Testis (tissue), 3 donors: ENCODE data around the gene USP2. TPM values are rescaled to one million over a fixed set of nuclear protein-coding genes. Genes with fewer than 3 reads are reported as not detected.

Experiments used
- DNase-seq: peaks from one replicate; pipeline ENCODE4 v3.0.0-alpha.2; 2019
- H3K27ac ChIP-seq, 2 donors: fragments of 200-600 bp; sonication (generic); one replicate each; pipeline ENCODE4 v1.5.1; 2019
- H3K27me3 ChIP-seq: fragments of 200-600 bp; sonication (generic); one replicate; pipeline ENCODE4 v1.5.1; 2019
- H3K36me3 ChIP-seq: fragments of 200-600 bp; sonication (generic); one replicate; pipeline ENCODE4 v1.5.1; 2017; ENCODE audit warnings: low read depth; ENCODE audit errors: missing control alignments
- H3K4me1 ChIP-seq: fragments of 200-600 bp; sonication (generic); one replicate; pipeline ENCODE4 v1.5.1; 2019
- H3K4me3 ChIP-seq, 2 donors: fragments of 200-600 bp; sonication (generic); one replicate each; pipeline ENCODE4 v1.5.1; 2017 to 2019
- H3K9me3 ChIP-seq: fragments of 200-600 bp; sonication (generic); one replicate; pipeline ENCODE4 v1.5.1; 2017
- CTCF ChIP-seq, 3 experiments: fragments of 450-650 bp in 2 of 3; fragments of 200-600 bp in 1 of 3; sonication (generic) in 1 of 3; IDR thresholded peaks; one replicate each; pipeline ENCODE4 v1.5.1; 2016 to 2019; ENCODE audit warnings: antibody characterized with exemption in 3 of 3, mild to moderate bottlenecking in 2 of 3, moderate library complexity in 1 of 3
- POLR2A ChIP-seq: fragments of 450-650 bp; IDR thresholded peaks from one replicate; pipeline ENCODE4 v1.6.1; 2017; ENCODE audit warnings: antibody characterized with exemption, mild to moderate bottlenecking, moderate library complexity
- WGBS, 2 donors: methylation state at CpG; one replicate each; pipeline ENCODE4 v1.1.5; 2018; 5-methylcytosine and 5-hydroxymethylcytosine counted together
- intact Hi-C: fragments of 100-400 bp; cut with DNase I; formaldehyde crosslinking; loops from one replicate; pipeline ENCODE4 v1.15.1; 2023; ENCODE audit warnings: low total_unique reads
- polyA plus RNA-seq: library from polyadenylated mRNA; stranded (reverse); fragments of 350-450 nt; fragmentation: Illumina TruSeq; extraction: RNeasy Lipid Tissue Mini Kit (QIAGEN cat#74804); gene quantifications from one replicate; pipeline ENCODE4 v1.2.3, GENCODE V29; 2014; ENCODE audit warnings: low read depth, low replicate concordance; ENCODE audit not compliant: insufficient read depth
- total RNA-seq, 2 donors: library from RNA; depleted of rRNA; stranded (reverse); fragments of >200 nt; gene quantifications; one replicate each; pipeline ENCODE4 v1.2.3, GENCODE V29; 2016

The USP2 gene
- total and polyA plus RNA-seq, 3 donors from 2014 or later = 41.2 to 168 (median 100) TPM

- Histone ChIP-seq H3K36me3 (no peaks in the 10 kb centered on the region), H3K4me1 (peaks cover 32% of the 10 kb centered on the region), H3K27ac (no peak overlapping the region)
Observed at GRCh38 chr11:119338965-119339588, 42.4 kb downstream of the USP2 start.

DNA sequence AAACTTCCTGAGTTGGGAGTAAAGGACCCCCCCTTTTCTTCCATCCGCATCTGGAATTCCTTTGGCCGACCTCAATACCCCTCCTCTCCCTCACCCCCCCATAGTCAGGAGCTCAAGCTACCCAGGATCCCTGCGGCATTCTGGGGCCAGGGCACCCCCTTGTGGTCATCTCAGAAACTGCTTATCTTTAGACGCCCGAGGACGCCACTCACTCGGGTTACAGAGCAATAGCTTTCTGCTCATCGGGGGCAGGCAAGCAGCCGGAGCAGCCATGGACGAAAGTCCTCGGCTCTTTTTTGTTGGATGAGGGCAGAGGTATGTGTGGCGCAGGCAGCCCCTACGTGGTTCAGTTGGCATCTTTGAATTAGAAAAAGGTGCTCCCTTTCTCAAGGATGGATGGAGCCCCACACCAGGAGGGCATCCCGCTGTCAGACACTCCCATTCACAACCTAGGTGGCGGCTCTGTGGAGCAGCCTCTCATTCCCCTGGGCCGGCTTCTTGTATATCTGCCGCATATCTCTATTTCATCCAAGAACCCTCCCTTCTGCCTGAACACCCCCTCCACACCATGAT lies 43.1 kb downstream of the USP2 start:
- H3K4me3 ChIP-seq = no peak overlapping the region
- 19 to 21% methylated on average over 17 of the region's 17 CpGs for WGBS, 2 donors
- peak; percentile 61 to 83 (median 82) for TF ChIP-seq CTCF (IDR thresholded peaks at IDR 0.05)
- TF ChIP-seq POLR2A = no peak
- H3K9me3 ChIP-seq = no peaks in the 10 kb centered on the region
- H3K27ac ChIP-seq = no peak overlapping the region
- peaks cover 32% of the 10 kb centered on the region for H3K4me1 ChIP-seq
- no peaks in the 10 kb centered on the region for H3K27me3 ChIP-seq
- H3K36me3 ChIP-seq = no peaks in the 10 kb centered on the region
- intact Hi-C loops = no loop called here
- DNase-seq = peak; percentile 85

More at GRCh38 chr11:119338965-119339588, 42.4 kb downstream of the USP2 start:
- intact Hi-C loops = no loop called here
- Histone ChIP-seq H3K4me3 (peak overlapping the region; percentile 50 to 58), H3K27me3 (no peaks in the 10 kb centered on the region), H3K9me3 (no peaks in the 10 kb centered on the region)
- DNase-seq = no peak
- no peak for TF ChIP-seq CTCF (IDR thresholded peaks at IDR 0.05)
- TF ChIP-seq POLR2A = no peak
- 37 to 46% methylated on average over 6 to 10 of the region's 11 CpGs for WGBS, 2 donors

DNA sequence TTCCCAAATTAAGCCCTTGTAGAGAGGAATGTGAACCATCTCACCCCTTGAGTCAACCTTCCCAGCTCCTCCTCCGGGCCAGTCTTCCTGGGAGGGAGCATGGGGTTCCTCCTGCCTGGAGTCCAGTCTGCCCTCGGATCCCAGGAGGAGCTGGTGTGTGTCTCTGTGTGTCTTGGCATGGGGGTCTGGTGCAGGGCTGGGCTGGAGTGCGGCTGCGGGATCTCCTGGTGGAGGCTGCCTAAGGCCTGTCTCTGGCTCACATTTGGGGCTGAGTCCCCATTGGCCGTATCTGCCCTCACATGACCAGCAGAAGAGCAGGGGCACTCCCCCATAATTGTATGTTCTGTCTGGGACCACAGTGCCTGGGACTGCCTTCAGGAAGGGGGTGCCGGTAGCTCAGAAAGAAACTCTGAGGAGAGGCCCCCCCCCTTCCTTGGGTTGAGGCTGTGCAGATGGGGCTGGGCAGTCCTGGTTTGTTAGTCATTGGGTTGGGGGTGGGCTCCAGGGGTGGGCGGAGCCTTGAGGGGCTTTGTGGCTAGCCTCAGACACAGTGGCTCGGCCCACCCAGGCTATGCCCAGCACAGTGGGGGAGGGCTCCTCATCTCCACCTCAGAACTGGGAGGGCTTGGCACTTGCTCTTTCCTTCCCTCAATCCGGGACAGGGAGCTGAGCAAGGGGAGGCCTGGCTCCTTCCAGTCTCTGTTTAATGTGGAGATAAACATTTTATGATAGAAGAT lies 43.7 kb downstream of the USP2 start:
- H3K4me1 ChIP-seq = peaks cover 32% of the 10 kb centered on the region
- no peak for DNase-seq
- H3K36me3 ChIP-seq = no peaks in the 10 kb centered on the region
- H3K27ac ChIP-seq = no peak overlapping the region
- intact Hi-C loops = no loop called here
- no peak overlapping the region for H3K4me3 ChIP-seq
- H3K27me3 ChIP-seq = no peaks in the 10 kb centered on the region
- WGBS, 2 donors = 52% methylated on average over 8 to 9 of the region's 9 CpGs
- TF ChIP-seq POLR2A (no peak), CTCF (IDR thresholded peaks at IDR 0.05) (no peak)
- H3K9me3 ChIP-seq = no peaks in the 10 kb centered on the region

DNA sequence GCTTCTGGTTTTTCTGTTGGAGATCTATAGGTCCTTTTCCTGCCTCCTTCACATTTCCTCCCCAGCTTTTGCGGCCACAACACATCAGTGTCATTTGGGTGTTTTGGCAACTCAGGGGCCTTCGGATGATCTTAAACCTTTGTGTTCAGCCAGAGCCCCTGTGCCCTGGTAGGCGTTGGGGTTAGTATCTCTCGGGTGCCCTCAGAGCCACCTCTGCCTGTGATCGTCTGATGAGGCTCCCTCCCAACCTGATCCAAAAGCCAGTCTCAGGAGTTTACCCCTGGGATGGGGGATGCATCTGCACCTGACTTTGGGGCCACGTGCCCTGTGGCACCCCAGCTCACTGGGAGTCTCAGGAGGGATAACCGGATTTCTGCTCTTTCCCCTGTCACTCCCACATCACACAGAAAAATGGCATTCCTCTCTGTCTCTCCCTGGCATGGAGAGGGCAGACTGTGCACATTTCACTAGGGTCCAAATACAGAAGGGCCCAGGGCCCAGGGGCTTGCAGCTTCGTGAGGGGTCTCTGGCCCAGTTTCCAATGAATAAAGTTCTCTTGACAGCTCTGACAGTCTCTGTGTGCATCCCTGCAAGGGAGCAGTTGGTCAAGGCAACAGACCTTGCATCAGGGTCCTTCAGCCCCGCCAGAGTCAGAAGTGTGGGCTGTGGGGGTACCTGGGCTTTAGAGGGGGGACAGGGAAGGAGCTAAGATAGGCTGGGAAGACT lies 44.6 kb downstream of the USP2 start:
- Histone ChIP-seq H3K27ac (no peak overlapping the region), H3K4me1 (peaks cover 32% of the 10 kb centered on the region), H3K27me3 (no peaks in the 10 kb centered on the region), H3K36me3 (no peaks in the 10 kb centered on the region), H3K4me3 (no peak overlapping the region), H3K9me3 (no peaks in the 10 kb centered on the region)
- DNase-seq = no peak
- intact Hi-C loops = no loop called here
- TF ChIP-seq POLR2A = no peak
- 85% methylated on average over 9 of the region's 9 CpGs for WGBS, 2 donors
